Calu3 (cell line): ENCODE measurements around the gene FAM180A. TPM values are rescaled to one million over a fixed set of nuclear protein-coding genes. Genes with fewer than 3 reads are reported as not detected.

Source experiments
- BruUV-seq: library from RNA; stranded (reverse); fragments of 400-500 nt; replicated peaks from 2 replicates; lab custom pipeline; 2021; lab: Mats Ljungman, UMichigan
- CTCF ChIA-PET: fragments of 300-600 bp; sonication (Branson Sonifier 250); formaldehyde crosslinking; loops from one replicate; lab custom pipeline; 2022; ENCODE audit warnings: antibody characterized with exemption; lab: Charles Lee
- DNase-seq: peaks from one replicate; pipeline ENCODE4 v3.0.0; 2022
- H3K27ac Mint-ChIP-seq: one replicate; pipeline ENCODE4 v1.8.0; 2022; ENCODE audit warnings: mixed read lengths; ENCODE audit not compliant: unreplicated experiment
- H3K27me3 Mint-ChIP-seq: one replicate; pipeline ENCODE4 v1.8.0; 2022; ENCODE audit warnings: mixed read lengths; ENCODE audit not compliant: unreplicated experiment
- H3K36me3 Mint-ChIP-seq: one replicate; pipeline ENCODE4 v1.8.0; 2022; ENCODE audit warnings: mild to moderate bottlenecking, moderate library complexity, mixed read lengths; ENCODE audit not compliant: insufficient read depth, unreplicated experiment
- H3K4me1 Mint-ChIP-seq: one replicate; pipeline ENCODE4 v1.8.0; 2022; ENCODE audit warnings: mild to moderate bottlenecking, low read depth, mixed read lengths; ENCODE audit not compliant: unreplicated experiment
- H3K4me3 Mint-ChIP-seq: one replicate; pipeline ENCODE4 v1.8.0; 2022; ENCODE audit warnings: mild to moderate bottlenecking, low read depth, moderate library complexity, mixed read lengths; ENCODE audit not compliant: unreplicated experiment
- H3K9me3 Mint-ChIP-seq: one replicate; pipeline ENCODE4 v1.8.0; 2022; ENCODE audit warnings: low read depth, mixed read lengths; ENCODE audit not compliant: unreplicated experiment
- intact Hi-C: fragments of 100-400 bp; cut with micrococcal nuclease; formaldehyde crosslinking; loops from one replicate; pipeline ENCODE4 v1.10.0; 2022; ENCODE audit not compliant: unreplicated experiment
- total RNA-seq: library from RNA; stranded (reverse); gene quantifications from 2 replicates; pipeline ENCODE4 v1.2.3, GENCODE V29; 2022
- TF ChIP-seq, protein P1 (sequence below): fragments of 200-600 bp; IDR thresholded peaks from one replicate; pipeline ENCODE4 v1.8.0; 2022; ENCODE audit warnings: antibody characterized with exemption; ENCODE audit not compliant: unreplicated experiment

The FAM180A gene
- total RNA-seq, 1 experiment from 2014 or later: not detected

DNA sequence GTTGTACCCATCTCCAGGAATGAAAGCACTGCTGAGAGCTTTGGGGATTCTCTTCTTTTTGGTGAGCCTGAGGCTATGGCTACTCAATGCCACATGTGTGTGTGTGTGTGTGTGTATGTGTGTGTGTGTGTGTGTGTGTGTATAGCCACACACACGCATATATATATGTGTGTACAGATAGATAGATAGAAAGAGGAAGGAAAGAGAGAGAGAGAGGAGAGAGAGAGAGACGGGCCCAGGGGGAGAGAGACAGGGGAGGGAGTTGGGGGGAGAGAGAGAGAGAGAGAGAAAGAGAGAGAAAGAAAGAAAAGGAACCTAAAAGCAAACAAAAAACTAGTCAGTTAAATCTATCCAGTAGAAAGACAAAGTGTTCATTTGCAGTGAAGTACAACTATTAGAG is 28.9 kb downstream of the FAM180A start:
- Mint-ChIP-seq H3K9me3 (no peaks in the 10 kb centered on the region), H3K4me3 (no peak overlapping the region), H3K36me3 (no peaks in the 10 kb centered on the region), H3K27me3 (peaks cover 69% of the 10 kb centered on the region), H3K4me1 (no peaks in the 10 kb centered on the region), H3K27ac (no peak overlapping the region)
- no TSS peak for BruUV-seq
- DNase-seq: no peak
- TF ChIP-seq, protein P1, sequence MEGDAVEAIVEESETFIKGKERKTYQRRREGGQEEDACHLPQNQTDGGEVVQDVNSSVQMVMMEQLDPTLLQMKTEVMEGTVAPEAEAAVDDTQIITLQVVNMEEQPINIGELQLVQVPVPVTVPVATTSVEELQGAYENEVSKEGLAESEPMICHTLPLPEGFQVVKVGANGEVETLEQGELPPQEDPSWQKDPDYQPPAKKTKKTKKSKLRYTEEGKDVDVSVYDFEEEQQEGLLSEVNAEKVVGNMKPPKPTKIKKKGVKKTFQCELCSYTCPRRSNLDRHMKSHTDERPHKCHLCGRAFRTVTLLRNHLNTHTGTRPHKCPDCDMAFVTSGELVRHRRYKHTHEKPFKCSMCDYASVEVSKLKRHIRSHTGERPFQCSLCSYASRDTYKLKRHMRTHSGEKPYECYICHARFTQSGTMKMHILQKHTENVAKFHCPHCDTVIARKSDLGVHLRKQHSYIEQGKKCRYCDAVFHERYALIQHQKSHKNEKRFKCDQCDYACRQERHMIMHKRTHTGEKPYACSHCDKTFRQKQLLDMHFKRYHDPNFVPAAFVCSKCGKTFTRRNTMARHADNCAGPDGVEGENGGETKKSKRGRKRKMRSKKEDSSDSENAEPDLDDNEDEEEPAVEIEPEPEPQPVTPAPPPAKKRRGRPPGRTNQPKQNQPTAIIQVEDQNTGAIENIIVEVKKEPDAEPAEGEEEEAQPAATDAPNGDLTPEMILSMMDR: no peak
- intact Hi-C loops: no loop called here
- CTCF ChIA-PET: no interaction called here

DNA sequence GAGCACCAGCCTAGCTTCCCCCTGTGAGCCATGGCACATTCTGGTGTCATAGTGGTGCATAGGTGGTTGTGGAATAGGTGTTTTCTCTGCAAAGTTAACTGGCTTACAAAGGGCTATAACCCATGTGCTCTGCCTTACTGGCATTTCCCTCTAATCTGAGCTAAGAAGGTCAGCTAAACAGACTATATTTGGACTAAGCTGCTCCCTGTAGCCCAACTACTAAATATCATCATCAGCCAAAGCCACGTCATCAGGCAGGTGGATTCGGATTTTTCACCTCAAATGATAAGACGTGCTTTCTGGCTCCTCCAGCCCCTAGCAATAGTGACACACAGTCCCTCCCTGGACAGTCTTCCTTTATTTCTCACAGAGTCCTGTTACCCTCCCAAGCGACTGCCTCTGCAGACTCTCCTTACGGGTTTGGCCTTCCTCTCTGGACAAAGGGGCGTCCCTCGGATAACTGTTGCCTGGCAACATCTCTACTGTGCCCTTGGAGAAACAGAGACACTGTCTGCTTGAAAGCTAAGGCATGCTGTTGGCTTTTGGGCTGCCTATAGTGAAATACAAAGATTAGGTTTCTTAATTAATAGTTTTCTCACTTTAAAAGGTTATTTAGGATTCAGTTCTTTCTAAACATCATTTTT is 29.7 kb downstream of the FAM180A start:
- Mint-ChIP-seq H3K27ac (no peak overlapping the region), H3K4me1 (no peaks in the 10 kb centered on the region), H3K4me3 (no peak overlapping the region), H3K9me3 (no peaks in the 10 kb centered on the region), H3K36me3 (no peaks in the 10 kb centered on the region), H3K27me3 (peaks cover 61% of the 10 kb centered on the region)
- intact Hi-C loops: no loop called here
- no peak for DNase-seq
- CTCF ChIA-PET: no interaction called here
- TF ChIP-seq, protein P1: no peak
- BruUV-seq: no TSS peak

DNA sequence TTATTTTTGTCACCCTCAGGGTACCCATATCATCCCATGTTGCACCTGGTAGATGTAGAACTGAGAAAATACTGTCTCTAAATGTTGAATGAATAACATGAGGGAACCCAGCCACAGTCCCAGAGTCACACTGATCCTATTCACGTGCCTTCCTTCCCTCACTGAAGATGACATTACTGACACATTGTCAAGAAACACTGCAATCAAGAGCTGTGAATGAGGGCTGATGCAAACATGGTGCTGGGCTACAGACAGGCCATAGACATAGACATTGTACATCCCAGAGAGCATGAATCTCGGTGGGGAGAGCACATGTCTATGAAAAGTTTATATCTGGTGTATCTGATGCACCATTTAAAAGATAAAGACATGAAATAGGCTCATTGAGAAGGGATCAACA is 30.4 kb downstream of the FAM180A start:
- intact Hi-C loops: no loop called here
- CTCF ChIA-PET: interaction anchor here (0.6 kb wide), 1 partner anchor 67 kb away, joined by 5 read pairs; no protein-coding TSS in a partner anchor
- BruUV-seq: no TSS peak
- H3K27me3 Mint-ChIP-seq: peaks cover 54% of the 10 kb centered on the region
- DNase-seq: no peak
- no peak overlapping the region for H3K27ac Mint-ChIP-seq
- H3K9me3 Mint-ChIP-seq: no peaks in the 10 kb centered on the region
- no peaks in the 10 kb centered on the region for H3K4me1 Mint-ChIP-seq
- no peak overlapping the region for H3K4me3 Mint-ChIP-seq
- TF ChIP-seq, protein P1: no peak
- H3K36me3 Mint-ChIP-seq: no peaks in the 10 kb centered on the region

DNA sequence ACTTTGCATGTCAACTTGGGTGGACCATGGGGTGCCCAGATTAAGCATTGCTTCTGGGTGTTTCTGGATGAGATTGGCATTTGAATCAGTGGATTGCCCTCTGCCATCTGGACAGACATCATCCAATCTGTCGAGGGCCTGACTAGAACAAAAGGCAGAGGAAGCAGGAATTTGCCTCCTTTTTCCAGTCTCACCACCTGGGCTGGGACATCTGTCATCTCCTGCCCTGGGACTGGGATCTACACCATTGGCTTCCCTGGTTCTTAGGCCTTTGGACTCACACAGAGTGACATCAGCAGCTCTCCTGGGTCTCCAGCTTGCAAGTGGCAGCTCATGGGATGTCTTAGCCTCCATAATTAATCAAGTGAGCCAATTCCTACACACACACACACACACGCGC is 30.9 kb downstream of the FAM180A start:
- H3K27me3 Mint-ChIP-seq: peaks cover 49% of the 10 kb centered on the region
- no peak overlapping the region for H3K27ac Mint-ChIP-seq
- intact Hi-C loops: no loop called here
- H3K36me3 Mint-ChIP-seq: no peaks in the 10 kb centered on the region
- no peak for DNase-seq
- no peak overlapping the region for H3K4me3 Mint-ChIP-seq
- CTCF ChIA-PET: interaction anchor here (0.6 kb wide), 1 partner anchor 68 kb away, joined by 5 read pairs; no protein-coding TSS in a partner anchor
- H3K4me1 Mint-ChIP-seq: no peaks in the 10 kb centered on the region
- TF ChIP-seq, protein P1: no peak
- BruUV-seq: no TSS peak
- H3K9me3 Mint-ChIP-seq: no peaks in the 10 kb centered on the region
